HepG2 (cell line): Measurements from ENCODE around the gene ANKRD11. TPM values are rescaled to one million over a fixed set of nuclear protein-coding genes. Genes with fewer than 3 reads are reported as not detected.

Experiments used
- ARNT ChIP-seq: fragments of 450-650 bp; IDR thresholded peaks from 2 replicates; pipeline ENCODE4 v1.6.1; 2017
- CBX5 ChIP-seq: sonication (generic); formaldehyde crosslinking; IDR thresholded peaks from 2 replicates; pipeline ENCODE4 v1.4.0; 2020; ENCODE audit warnings: missing genetic modification reagents, borderline replicate concordance
- DNMT3B ChIP-seq: conservative IDR thresholded peaks from 2 replicates; pipeline ENCODE4 v1.6.1; 2016; ENCODE audit warnings: missing biosample characterization, control low read depth
- FOXJ3 ChIP-seq: sonication (generic); formaldehyde crosslinking; IDR thresholded peaks from 2 replicates; pipeline ENCODE4 v1.4.0; 2020; ENCODE audit warnings: missing genetic modification reagents, mild to moderate bottlenecking, borderline replicate concordance
- FOXM1 ChIP-seq: sonication (generic); formaldehyde crosslinking; IDR thresholded peaks from 2 replicates; pipeline ENCODE4 v1.5.0; 2020; ENCODE audit warnings: missing genetic modification reagents
- IKZF1 ChIP-seq: fragments of 450-650 bp; IDR thresholded peaks from 2 replicates; pipeline ENCODE4 v1.7.1; 2016
- JUN ChIP-seq: sonication (generic); formaldehyde crosslinking; IDR thresholded peaks from 2 replicates; pipeline ENCODE4 v1.4.0; 2020; ENCODE audit warnings: mild to moderate bottlenecking, missing genetic modification reagents
- KDM4B ChIP-seq: sonication (generic); formaldehyde crosslinking; IDR thresholded peaks from 2 replicates; pipeline ENCODE4 v1.4.0; 2020; ENCODE audit warnings: missing genetic modification reagents
- MXD4 ChIP-seq: IDR thresholded peaks from 2 replicates; pipeline ENCODE4 v1.6.1; 2016; ENCODE audit warnings: mild to moderate bottlenecking, missing biosample characterization, missing genetic modification reagents
- MYNN ChIP-seq: sonication (generic); formaldehyde crosslinking; IDR thresholded peaks from 2 replicates; pipeline ENCODE4 v1.4.0; 2020; ENCODE audit warnings: mild to moderate bottlenecking, low read depth, missing genetic modification reagents
- RCOR2 ChIP-seq: IDR thresholded peaks from 2 replicates; pipeline ENCODE4 v1.6.1; 2016; ENCODE audit warnings: missing biosample characterization, missing genetic modification reagents
- RXRB ChIP-seq: IDR thresholded peaks from 2 replicates; pipeline ENCODE4 v1.6.1; 2016; ENCODE audit warnings: borderline replicate concordance, missing genetic modification reagents, missing compliant biosample characterization
- SIX1 ChIP-seq: sonication (generic); formaldehyde crosslinking; IDR thresholded peaks from 2 replicates; pipeline ENCODE4 v1.4.0; 2020; ENCODE audit warnings: missing genetic modification reagents, borderline replicate concordance
- TAF15 ChIP-seq: fragments of 200-400 bp; formaldehyde crosslinking; IDR thresholded peaks from one replicate; pipeline ENCODE4 v1.6.1; 2018; ENCODE audit warnings: mild to moderate bottlenecking, low read depth, low read length; ENCODE audit not compliant: poor library complexity, severe bottlenecking
- TGIF2 ChIP-seq: IDR thresholded peaks from 2 replicates; pipeline ENCODE4 v1.6.1; 2016; ENCODE audit warnings: control low read depth, missing compliant biosample characterization
- ZBTB49 ChIP-seq: sonication (generic); formaldehyde crosslinking; IDR thresholded peaks from 2 replicates; pipeline ENCODE4 v1.4.0; 2020; ENCODE audit warnings: missing genetic modification reagents, borderline replicate concordance
- ZBTB7B ChIP-seq: sonication (generic); formaldehyde crosslinking; IDR thresholded peaks from 2 replicates; pipeline ENCODE4 v1.4.0; 2020; ENCODE audit warnings: missing genetic modification reagents
- ZNF17 ChIP-seq: sonication (generic); formaldehyde crosslinking; IDR thresholded peaks from 2 replicates; pipeline ENCODE4 v1.5.0; 2020; ENCODE audit warnings: mild to moderate bottlenecking, missing genetic modification reagents
- ZNF263 ChIP-seq: sonication (generic); formaldehyde crosslinking; IDR thresholded peaks from 2 replicates; pipeline ENCODE4 v1.4.0; 2020; ENCODE audit warnings: missing genetic modification reagents
- ZNF543 ChIP-seq: sonication (generic); formaldehyde crosslinking; IDR thresholded peaks from 2 replicates; pipeline ENCODE4 v1.4.0; 2020; ENCODE audit warnings: mild to moderate bottlenecking, missing genetic modification reagents
- ZNF839 ChIP-seq: sonication (generic); formaldehyde crosslinking; IDR thresholded peaks from 2 replicates; pipeline ENCODE4 v1.4.0; 2020; ENCODE audit warnings: missing genetic modification reagents, mild to moderate bottlenecking, borderline replicate concordance
- polyA plus RNA-seq, 8 experiments: library from polyadenylated mRNA; depleted of rRNA in 3 of 8; stranded (reverse) in 7 of 8; unstranded in 1 of 8; fragments of >200 nt; fragmentation: Illumina TruSeq in 4 of 8; extraction: Trizol in 4 of 8; gene quantifications; 2 replicates each; pipeline versions ENCODE4 v1.2.1 to v1.2.3, GENCODE V29; 2011 to 2016; ENCODE audit warnings: low read depth in 4 of 8, missing spikeins in 1 of 8, mixed read lengths in 1 of 8; ENCODE audit not compliant: insufficient read depth in 1 of 8
- total RNA-seq, 5 experiments: library from RNA; depleted of rRNA; stranded (reverse); fragments of >200 nt; fragmentation: Illumina TruSeq; extraction: Trizol; gene quantifications; 2 replicates each; pipeline ENCODE4 v1.2.3, GENCODE V29; 2016; ENCODE audit warnings: low read depth in 1 of 5
- TF ChIP-seq, protein P1 (sequence below): sonication (generic); formaldehyde crosslinking; IDR thresholded peaks from 2 replicates; pipeline ENCODE4 v1.5.0; 2020; ENCODE audit warnings: missing genetic modification reagents, mild to moderate bottlenecking, borderline replicate concordance
- TF ChIP-seq, protein P2 (sequence below): sonication (generic); formaldehyde crosslinking; conservative IDR thresholded peaks from 2 replicates; pipeline ENCODE4 v1.8.0; 2022; ENCODE audit warnings: low read depth, missing genetic modification reagents
- TF ChIP-seq, protein P3 (sequence below): IDR thresholded peaks from 2 replicates; pipeline ENCODE4 v1.6.1; 2016

ANKRD11 gene
- total and polyA plus RNA-seq, 2 of the 13 experiments (the other 11 are each of a cell fraction or from before 2014, with no cell fraction given), result 21.4 to 38.4 TPM

GRCh38 chr16:89246903-89247733, 243.2 kb downstream of the ANKRD11 start (continued):
- no peak for TF ChIP-seq SIX1 (CRISPR knock-in tag)
- TF ChIP-seq TAF15, result no peak
- TF ChIP-seq, protein P1, sequence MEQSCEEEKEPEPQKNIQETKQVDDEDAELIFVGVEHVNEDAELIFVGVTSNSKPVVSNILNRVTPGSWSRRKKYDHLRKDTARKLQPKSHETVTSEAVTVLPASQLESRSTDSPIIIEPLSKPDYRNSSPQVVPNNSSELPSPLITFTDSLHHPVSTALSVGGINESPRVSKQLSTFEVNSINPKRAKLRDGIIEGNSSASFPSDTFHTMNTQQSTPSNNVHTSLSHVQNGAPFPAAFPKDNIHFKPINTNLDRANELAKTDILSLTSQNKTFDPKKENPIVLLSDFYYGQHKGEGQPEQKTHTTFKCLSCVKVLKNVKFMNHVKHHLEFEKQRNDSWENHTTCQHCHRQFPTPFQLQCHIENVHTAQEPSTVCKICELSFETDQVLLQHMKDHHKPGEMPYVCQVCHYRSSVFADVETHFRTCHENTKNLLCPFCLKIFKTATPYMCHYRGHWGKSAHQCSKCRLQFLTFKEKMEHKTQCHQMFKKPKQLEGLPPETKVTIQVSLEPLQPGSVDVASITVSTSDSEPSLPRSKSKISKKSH (CRISPR knock-in tag), result peak; percentile 86
- TF ChIP-seq ARNT, result no peak
- TF ChIP-seq ZNF17 (CRISPR knock-in tag), result no peak
- TF ChIP-seq, protein P2, sequence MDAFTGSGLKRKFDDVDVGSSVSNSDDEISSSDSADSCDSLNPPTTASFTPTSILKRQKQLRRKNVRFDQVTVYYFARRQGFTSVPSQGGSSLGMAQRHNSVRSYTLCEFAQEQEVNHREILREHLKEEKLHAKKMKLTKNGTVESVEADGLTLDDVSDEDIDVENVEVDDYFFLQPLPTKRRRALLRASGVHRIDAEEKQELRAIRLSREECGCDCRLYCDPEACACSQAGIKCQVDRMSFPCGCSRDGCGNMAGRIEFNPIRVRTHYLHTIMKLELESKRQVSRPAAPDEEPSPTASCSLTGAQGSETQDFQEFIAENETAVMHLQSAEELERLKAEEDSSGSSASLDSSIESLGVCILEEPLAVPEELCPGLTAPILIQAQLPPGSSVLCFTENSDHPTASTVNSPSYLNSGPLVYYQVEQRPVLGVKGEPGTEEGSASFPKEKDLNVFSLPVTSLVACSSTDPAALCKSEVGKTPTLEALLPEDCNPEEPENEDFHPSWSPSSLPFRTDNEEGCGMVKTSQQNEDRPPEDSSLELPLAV (CRISPR knock-in tag), result no peak
- TF ChIP-seq, protein P3, sequence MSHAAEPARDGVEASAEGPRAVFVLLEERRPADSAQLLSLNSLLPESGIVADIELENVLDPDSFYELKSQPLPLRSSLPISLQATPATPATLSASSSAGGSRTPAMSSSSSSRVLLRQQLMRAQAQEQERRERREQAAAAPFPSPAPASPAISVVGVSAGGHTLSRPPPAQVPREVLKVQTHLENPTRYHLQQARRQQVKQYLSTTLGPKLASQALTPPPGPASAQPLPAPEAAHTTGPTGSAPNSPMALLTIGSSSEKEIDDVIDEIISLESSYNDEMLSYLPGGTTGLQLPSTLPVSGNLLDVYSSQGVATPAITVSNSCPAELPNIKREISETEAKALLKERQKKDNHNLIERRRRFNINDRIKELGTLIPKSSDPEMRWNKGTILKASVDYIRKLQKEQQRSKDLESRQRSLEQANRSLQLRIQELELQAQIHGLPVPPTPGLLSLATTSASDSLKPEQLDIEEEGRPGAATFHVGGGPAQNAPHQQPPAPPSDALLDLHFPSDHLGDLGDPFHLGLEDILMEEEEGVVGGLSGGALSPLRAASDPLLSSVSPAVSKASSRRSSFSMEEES (CRISPR knock-in tag), result 0 out of 2 replicates have a peak, but pooled peaks have one; percentile 23
- TF ChIP-seq RCOR2 (CRISPR knock-in tag), result no peak
- no peak for TF ChIP-seq IKZF1
- no peak; the same call in 1 of the 2 replicates for TF ChIP-seq MYNN
- TF ChIP-seq CBX5 (CRISPR knock-in tag), result peak; percentile 62
- TF ChIP-seq RXRB (CRISPR knock-in tag), result no peak
- 0 out of 2 replicates have a peak, but pooled peaks have one; percentile 70 for TF ChIP-seq ZNF839 (CRISPR knock-in tag)
- TF ChIP-seq ZNF543 (CRISPR knock-in tag), result 0 out of 2 replicates have a peak, but pooled peaks have one; percentile 30
- no peak for TF ChIP-seq DNMT3B (CRISPR knock-in tag)
- TF ChIP-seq KDM4B (CRISPR knock-in tag), result 0 out of 2 replicates have a peak, but pooled peaks have one; percentile 37
- TF ChIP-seq FOXM1 (CRISPR knock-in tag), result no peak
- TF ChIP-seq TGIF2 (CRISPR knock-in tag), result no peak; the same call in 1 of the 2 replicates
- TF ChIP-seq JUN (CRISPR knock-in tag), result no peak; the same call in 1 of the 2 replicates
- 0 out of 2 replicates have a peak, but pooled peaks have one; percentile 9 for TF ChIP-seq FOXJ3 (CRISPR knock-in tag)
- peak; percentile 60; the same call in 1 of the 2 replicates for TF ChIP-seq MXD4 (CRISPR knock-in tag)
- peak; percentile 72 for TF ChIP-seq ZNF263 (CRISPR knock-in tag)
- TF ChIP-seq ZBTB7B (CRISPR knock-in tag), result peak; percentile 71; the same call in 1 of the 2 replicates
- TF ChIP-seq ZBTB49 (CRISPR knock-in tag), result no peak
